RCC 7860 (cell line): ENCODE results near the gene FAM184B.

Experiments used
- DNase-seq: peaks from one replicate; pipeline ENCODE4 v3.0.0-alpha.2; 2015; ENCODE audit warnings: low spot score
- FAIRE-seq: peaks from 2 replicates; lab custom pipeline; 2012; peaks lifted over from hg19 to GRCh38; lab: Jason Lieb, UNC

Gene FAM184B

GRCh38 chr4:17778431-17778830 lies 3.0 kb downstream of the FAM184B start:
- FAIRE-seq: no peak
- DNase-seq: no peak

GRCh38 chr4:17773135-17773698 lies 8.2 kb downstream of the FAM184B start:
- FAIRE-seq: no peak
- DNase-seq: no peak

- DNase-seq: no peak
- FAIRE-seq: no peak
Measured at GRCh38 chr4:17771284-17771908, 10.0 kb downstream of the FAM184B start.

DNA sequence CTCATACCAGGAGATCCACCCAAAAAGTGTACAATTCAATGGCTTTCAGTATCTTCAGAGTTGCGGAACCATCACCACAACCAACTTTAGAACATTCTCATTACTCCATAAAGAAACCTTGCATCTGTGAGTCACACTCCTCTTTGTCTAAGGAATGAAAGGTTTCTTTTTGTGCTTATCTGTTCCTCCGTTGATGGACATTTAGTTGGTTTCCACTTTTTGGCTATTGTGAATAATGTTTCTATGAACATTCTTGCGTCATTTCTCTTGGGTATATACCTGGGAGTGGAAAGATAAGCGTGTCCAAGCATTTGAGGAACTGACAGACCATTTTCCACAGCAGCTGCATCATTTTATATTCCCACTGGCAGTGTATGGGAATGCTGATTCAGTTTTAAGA lies 10.6 kb downstream of the FAM184B start:
- no peak for FAIRE-seq
- DNase-seq: no peak

DNA sequence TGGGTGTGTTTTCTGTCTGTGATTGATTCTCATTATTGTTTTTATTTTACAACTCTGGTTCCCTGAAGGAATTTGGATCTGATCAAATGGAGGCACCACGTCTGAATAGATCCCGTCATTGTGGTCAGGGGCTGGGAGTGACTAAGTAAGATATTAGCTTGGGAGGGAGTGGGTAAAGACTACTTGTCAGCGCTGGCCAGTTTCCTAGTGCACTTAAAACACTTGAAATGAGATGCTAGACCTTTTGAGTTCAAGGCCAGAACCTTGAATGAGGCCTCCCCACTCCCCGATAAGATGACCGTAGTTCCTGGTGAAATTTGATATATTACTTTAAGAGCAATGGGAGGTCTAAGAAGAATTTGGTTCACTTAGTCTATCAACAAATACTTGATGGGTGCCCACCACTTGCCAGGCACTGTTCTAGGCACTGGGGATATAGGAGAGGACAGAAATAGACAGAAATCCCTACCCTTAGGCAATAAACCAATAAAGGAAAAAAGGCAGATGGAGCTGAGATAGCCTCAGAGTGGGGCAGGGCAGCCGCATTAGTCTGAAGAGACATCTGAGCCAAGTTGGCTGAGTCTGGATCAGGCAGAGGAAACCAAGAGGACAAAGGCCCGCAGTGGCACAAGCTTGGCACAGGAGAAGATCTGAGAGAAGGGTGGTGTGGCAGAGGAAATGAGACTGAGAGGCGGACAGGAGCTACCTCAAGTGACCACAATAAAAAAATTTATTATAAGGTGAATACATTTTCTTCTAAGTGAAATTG lies 11.8 kb downstream of the FAM184B start:
- FAIRE-seq: no peak

GRCh38 chr4:17766826-17767458 lies 14.5 kb downstream of the FAM184B start:
- DNase-seq: no peak
- FAIRE-seq: no peak

More for the DNA sequence above, 11.8 kb downstream of the FAM184B start:
- DNase-seq: no peak

GRCh38 chr4:17765514-17766286 lies 15.7 kb downstream of the FAM184B start:
- FAIRE-seq: no peak
- no peak for DNase-seq

DNA sequence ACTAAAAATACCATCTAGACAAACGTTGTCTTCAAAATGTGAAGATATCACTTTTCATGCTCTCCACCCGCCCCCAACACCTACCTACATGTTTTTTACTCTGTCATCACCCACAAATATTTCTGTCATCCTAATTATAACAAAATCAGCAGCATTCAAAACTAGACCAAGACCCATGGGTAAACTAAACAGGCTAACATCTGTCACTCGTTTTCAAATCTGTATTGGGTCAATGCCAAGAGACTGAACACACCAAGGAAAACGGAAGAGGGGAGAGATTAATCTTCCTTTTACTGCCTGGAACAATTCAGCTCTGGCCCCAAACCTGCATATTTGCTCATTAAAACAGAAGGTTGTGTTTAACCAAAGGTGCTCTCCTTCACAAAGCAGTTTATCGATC lies 17.5 kb downstream of the FAM184B start:
- FAIRE-seq (no peak), DNase-seq (no peak)

DNA sequence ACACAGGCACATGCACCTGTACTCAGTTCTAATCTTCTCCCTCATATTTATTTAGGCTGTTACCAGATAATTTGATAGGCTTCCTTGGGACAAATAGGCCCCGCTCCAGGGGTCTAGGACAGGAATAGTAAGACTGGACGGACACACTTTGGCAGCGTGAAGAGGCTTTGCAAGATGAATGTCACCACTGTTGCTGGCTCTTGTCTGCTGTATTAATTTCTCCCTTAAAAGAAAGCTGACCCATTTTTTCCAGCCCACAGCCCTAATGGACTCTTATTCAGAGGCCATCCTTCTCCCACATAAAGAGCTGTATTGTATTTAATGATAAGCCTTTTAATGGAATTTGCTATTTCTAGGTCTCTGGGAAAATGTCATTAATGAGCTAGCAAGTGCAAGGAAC lies 18.0 kb downstream of the FAM184B start:
- DNase-seq: no peak
- FAIRE-seq: no peak

GRCh38 chr4:17762726-17763125 lies 18.7 kb downstream of the FAM184B start:
- DNase-seq: no peak
- no peak for FAIRE-seq

GRCh38 chr4:17761062-17761461 lies 20.4 kb downstream of the FAM184B start:
- FAIRE-seq: no peak

GRCh38 chr4:17760626-17761025 lies 20.8 kb downstream of the FAM184B start:
- FAIRE-seq (no peak), DNase-seq (no peak)

More at GRCh38 chr4:17761062-17761461, 20.4 kb downstream of the FAM184B start:
- DNase-seq: no peak

DNA sequence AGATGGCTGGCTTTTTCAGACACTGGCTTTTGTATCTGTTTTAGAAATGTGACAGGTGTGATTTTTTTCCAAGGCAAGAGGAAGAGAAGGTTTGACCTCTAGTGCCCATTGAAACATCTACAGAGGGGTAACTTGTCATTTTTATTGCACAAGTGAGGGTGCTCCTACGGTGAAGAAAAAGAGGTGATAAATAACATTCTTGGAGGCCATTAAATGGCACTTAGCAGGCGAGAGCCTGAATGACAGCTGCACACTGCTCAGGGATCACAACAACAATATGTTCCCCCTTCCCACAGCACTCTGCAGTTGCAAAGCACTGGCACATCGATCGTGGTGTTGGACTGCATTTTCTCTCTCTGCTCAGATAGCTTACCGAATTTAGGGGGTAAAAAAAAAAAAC lies 22.9 kb downstream of the FAM184B start:
- FAIRE-seq (no peak), DNase-seq (no peak)

GRCh38 chr4:17757621-17758020 lies 23.8 kb downstream of the FAM184B start:
- no peak for FAIRE-seq
- no peak for DNase-seq

DNA sequence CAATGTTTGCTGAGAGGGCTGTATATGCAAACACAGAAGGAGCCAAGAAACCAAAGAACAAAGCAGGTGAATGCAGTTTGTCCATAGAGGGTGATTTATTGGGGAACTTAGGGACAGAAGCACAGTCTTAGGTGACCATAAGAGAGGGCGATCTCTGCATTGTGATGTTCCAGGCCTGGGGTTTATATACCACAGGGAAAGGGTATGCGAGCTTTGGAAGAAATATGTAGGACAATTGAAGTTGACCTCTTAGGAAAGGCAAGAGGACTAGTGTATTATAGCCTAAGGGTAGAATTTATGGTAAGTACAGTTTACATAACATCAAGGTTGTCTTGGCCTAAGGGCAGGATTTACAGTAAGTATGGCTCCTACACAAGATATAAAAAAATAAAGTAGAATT lies 27.8 kb downstream of the FAM184B start:
- no peak for FAIRE-seq
- DNase-seq: no peak

DNA sequence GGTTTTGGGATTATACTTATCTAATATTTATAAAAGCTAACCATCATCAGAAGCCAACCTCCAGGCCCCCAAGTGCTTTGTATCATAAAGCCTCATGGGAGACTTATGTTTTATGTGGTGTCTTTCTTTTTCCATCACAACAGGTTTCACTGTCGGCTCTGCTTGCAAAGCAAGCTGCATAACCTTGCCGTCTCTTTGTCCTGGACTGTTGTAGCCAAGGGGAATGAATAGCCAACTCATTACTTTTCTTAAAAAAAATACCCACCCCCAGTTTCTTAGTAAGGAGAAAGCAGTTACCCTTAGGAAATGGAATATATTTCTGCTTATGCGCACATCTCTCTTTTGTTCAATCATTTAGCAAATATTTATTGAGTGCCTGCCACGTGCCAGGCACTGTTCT lies 40.7 kb downstream of the FAM184B start:
- DNase-seq (no peak), FAIRE-seq (no peak)

GRCh38 chr4:17736484-17736883 lies 44.9 kb downstream of the FAM184B start:
- FAIRE-seq (no peak), DNase-seq (no peak)

- FAIRE-seq (no peak), DNase-seq (no peak)
Measured at GRCh38 chr4:17726911-17727310, 54.5 kb downstream of the FAM184B start.

DNA sequence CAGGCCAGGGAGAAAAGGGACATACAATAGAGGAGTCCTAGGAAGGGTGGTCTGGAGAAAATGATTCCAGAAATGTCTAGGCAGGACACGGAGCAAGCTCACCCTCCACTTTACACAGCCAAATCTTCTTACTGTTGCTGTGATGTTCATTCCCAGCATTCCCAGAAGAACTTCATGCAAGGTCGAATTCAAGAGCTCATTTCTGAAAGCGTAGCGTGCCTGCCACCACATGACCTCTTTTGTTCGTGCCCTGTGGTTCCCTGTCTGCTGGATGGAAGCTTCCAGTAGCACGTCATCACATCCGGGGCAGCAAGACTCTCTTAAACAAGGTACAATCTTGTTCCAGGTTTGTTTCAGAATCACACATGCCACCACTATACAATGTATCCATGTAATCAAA lies 57.8 kb downstream of the FAM184B start:
- DNase-seq (no peak), FAIRE-seq (no peak)

GRCh38 chr4:17722356-17722700 lies 59.1 kb downstream of the FAM184B start:
- no peak for DNase-seq

More at GRCh38 chr4:17722356-17722700, 59.1 kb downstream of the FAM184B start:
- no peak for FAIRE-seq
